SK-N-SH (cell line): ENCODE results near the gene PCDHGC5. TPM values are rescaled to one million over a fixed set of nuclear protein-coding genes. Genes with fewer than 3 reads are reported as not detected.
A peak's percentile ranks its signal among the peaks of the same experiment; 100 is the strongest.

Experiments used
- CTCF ChIA-PET: fragments of 300-600, 350-600 bp; formaldehyde crosslinking; extraction: SDS; loops from one replicate; lab custom pipeline; 2021; lab: Yijun Ruan, JAX
- POLR2A ChIA-PET: fragments of 350-600 bp; sonication (Branson Sonifier 250); formaldehyde crosslinking; extraction: SDS; loops from one replicate; lab custom pipeline; 2020; ENCODE audit warnings: antibody characterized with exemption, inconsistent platforms; lab: Yijun Ruan, JAX
- DNase-seq: peaks from one replicate; pipeline ENCODE4 v3.0.0; 2012
- H2AFZ ChIP-seq: fragments of 200-600 bp; sonication (generic); 2 replicates; pipeline ENCODE4 v1.8.1; 2016; ENCODE audit warnings: antibody characterized with exemption, mild to moderate bottlenecking, low read depth
- H3F3A ChIP-seq: fragments of 200-600 bp; sonication (generic); replicated peaks from 2 replicates; pipeline ENCODE3; 2016; ENCODE audit warnings: antibody characterized with exemption, mild to moderate bottlenecking; ENCODE audit not compliant: insufficient read depth
- H3K27ac ChIP-seq, 2 experiments: fragments of 200-500 bp in 1 of 2; fragments of 200-600 bp in 1 of 2; sonication (Bioruptor generic) in 1 of 2; sonication (generic), shearing (Covaris generic) in 1 of 2; 2 replicates each; pipeline versions ENCODE4 v1.5.1 to v1.6.1; 2014 to 2016; ENCODE audit warnings: low read depth in 2 of 2, inconsistent platforms in 1 of 2, low read length in 1 of 2, mild to moderate bottlenecking in 1 of 2, mixed read lengths in 1 of 2
- H3K27me3 ChIP-seq: fragments of 200-600 bp; sonication (generic), shearing (Covaris generic); 2 replicates; pipeline ENCODE4 v1.6.1; 2016; ENCODE audit warnings: mixed run types; ENCODE audit not compliant: insufficient read depth
- H3K36me3 ChIP-seq, 2 experiments: fragments of 200-500 bp in 1 of 2; fragments of 200-600 bp in 1 of 2; sonication (Bioruptor generic) in 1 of 2; sonication (generic) in 1 of 2; replicated peaks in 1 of 2; 2 replicates each; pipeline versions ENCODE3 to v1.5.1; 2014 to 2016; ENCODE audit warnings: low read length in 1 of 2, mild to moderate bottlenecking in 1 of 2; ENCODE audit not compliant: insufficient read depth in 2 of 2, control insufficient read depth in 1 of 2
- H3K4me1 ChIP-seq, 2 experiments: fragments of 200-500 bp in 1 of 2; fragments of 200-600 bp in 1 of 2; sonication (Bioruptor generic) in 1 of 2; sonication (generic), shearing (Covaris generic) in 1 of 2; 2 replicates each; pipeline versions ENCODE4 v1.5.1 to v1.6.1; 2014 to 2016; ENCODE audit warnings: low read depth in 1 of 2, low read length in 1 of 2, mixed run types in 1 of 2; ENCODE audit not compliant: insufficient read depth in 2 of 2, control insufficient read depth in 1 of 2
- H3K4me2 ChIP-seq: fragments of 200-600 bp; sonication (generic), shearing (Covaris generic); 2 replicates; pipeline ENCODE4 v1.6.1; 2017; ENCODE audit warnings: mixed run types
- H3K4me3 ChIP-seq, 2 experiments: fragments of 200-500 bp in 1 of 2; fragments of 200-600 bp in 1 of 2; sonication (Bioruptor generic) in 1 of 2; sonication (generic), shearing (Covaris generic) in 1 of 2; 2 replicates each; pipeline versions ENCODE4 v1.5.1 to v1.8.1; 2014 to 2016; ENCODE audit warnings: low read depth in 2 of 2, inconsistent platforms in 1 of 2, low read length in 1 of 2, mild to moderate bottlenecking in 1 of 2, mixed read lengths in 1 of 2, moderate library complexity in 1 of 2
- H3K79me2 ChIP-seq: fragments of 200-600 bp; sonication (generic); 2 replicates; pipeline ENCODE4 v1.8.1; 2017; ENCODE audit warnings: mild to moderate bottlenecking; ENCODE audit not compliant: insufficient read depth
- H3K9ac ChIP-seq: fragments of 200-600 bp; sonication (generic); 2 replicates; pipeline ENCODE4 v1.6.1; 2017; ENCODE audit warnings: mixed run types
- H3K9me2 ChIP-seq: fragments of 200-600 bp; sonication (generic); 2 replicates; pipeline ENCODE4 v1.6.1; 2017; ENCODE audit warnings: mixed run types
- H3K9me3 ChIP-seq: fragments of 200-600 bp; sonication (generic); 2 replicates; pipeline ENCODE4 v1.6.1; 2017; ENCODE audit warnings: mixed run types, mild to moderate bottlenecking, moderate library complexity
- H4K20me1 ChIP-seq: fragments of 200-600 bp; sonication (generic); 2 replicates; pipeline ENCODE4 v1.6.1; 2017; ENCODE audit warnings: mild to moderate bottlenecking, mixed run types; ENCODE audit not compliant: insufficient read depth
- ELF1 ChIP-seq: IDR thresholded peaks from 2 replicates; pipeline ENCODE4 v1.4.0; 2012
- EP300 ChIP-seq, 2 experiments: IDR thresholded peaks; 2 replicates each; pipeline versions ENCODE4 v1.4.0 to v1.6.1; 2012; ENCODE audit warnings: borderline replicate concordance in 1 of 2, low read depth in 1 of 2, low read length in 1 of 2
- EZH2phosphoT487 ChIP-seq: fragments of 200-600 bp; sonication (generic); IDR thresholded peaks from 2 replicates; pipeline ENCODE4 v1.6.1; 2017; ENCODE audit warnings: low read depth, mixed run types, mild to moderate bottlenecking, antibody characterized with exemption, moderate library complexity, borderline replicate concordance
- FOSL2 ChIP-seq: IDR thresholded peaks from 2 replicates; pipeline ENCODE4 v1.4.0; 2012; ENCODE audit warnings: low read depth, mild to moderate bottlenecking, moderate library complexity, borderline replicate concordance
- FOXM1 ChIP-seq: IDR thresholded peaks from 2 replicates; pipeline ENCODE4 v1.4.0; 2012; ENCODE audit warnings: low read depth, mild to moderate bottlenecking
- GABPA ChIP-seq: IDR thresholded peaks from 2 replicates; pipeline ENCODE4 v1.4.0; 2012; ENCODE audit warnings: low read depth, mild to moderate bottlenecking
- GATA2 ChIP-seq: sonication (generic); formaldehyde crosslinking; IDR thresholded peaks from 2 replicates; pipeline ENCODE4 v1.5.0; 2020; ENCODE audit warnings: mild to moderate bottlenecking, missing genetic modification reagents
- IRF3 ChIP-seq: fragments of 150-350 bp; IDR thresholded peaks from 2 replicates; pipeline ENCODE4 v1.6.1; 2016; ENCODE audit warnings: mild to moderate bottlenecking, low read depth, low read length
- JUND ChIP-seq: IDR thresholded peaks from 2 replicates; pipeline ENCODE4 v1.4.0; 2012
- MAX ChIP-seq: IDR thresholded peaks from 2 replicates; pipeline ENCODE4 v1.4.0; 2012; ENCODE audit warnings: low read depth
- MXI1 ChIP-seq: IDR thresholded peaks from 2 replicates; pipeline ENCODE4 v1.6.1; 2012; ENCODE audit warnings: mild to moderate bottlenecking, low read depth, low read length, improper control_type of control experiment
- PBX3 ChIP-seq: IDR thresholded peaks from 2 replicates; pipeline ENCODE4; 2012
- POLR2AphosphoS5 ChIP-seq: IDR thresholded peaks from 2 replicates; pipeline ENCODE4 v1.6.1; 2012; ENCODE audit warnings: low read depth, low read length
- REST ChIP-seq: IDR thresholded peaks from 2 replicates; pipeline ENCODE4 v1.6.1; 2012; ENCODE audit warnings: mild to moderate bottlenecking, low read depth, low read length, moderate library complexity
- RFX5 ChIP-seq: IDR thresholded peaks from 2 replicates; pipeline ENCODE4 v1.6.1; 2012; ENCODE audit warnings: mild to moderate bottlenecking, improper control_type of control experiment, low read length
- SIN3A ChIP-seq: IDR thresholded peaks from 2 replicates; pipeline ENCODE4 v1.6.1; 2012; ENCODE audit warnings: low read depth, mild to moderate bottlenecking, low read length, moderate library complexity, borderline replicate concordance
- SMC3 ChIP-seq: IDR thresholded peaks from 2 replicates; pipeline ENCODE4 v1.6.1; 2012; ENCODE audit warnings: low read depth, low read length, improper control_type of control experiment
- TAF1 ChIP-seq: IDR thresholded peaks from 2 replicates; pipeline ENCODE4 v1.6.1; 2012; ENCODE audit warnings: low read depth, mild to moderate bottlenecking, low read length, moderate library complexity, borderline replicate concordance
- TCF12 ChIP-seq: IDR thresholded peaks from 2 replicates; pipeline ENCODE4 v1.4.0; 2012
- USF1 ChIP-seq: IDR thresholded peaks from 2 replicates; pipeline ENCODE4 v1.4.0; 2012; ENCODE audit warnings: low read depth, borderline replicate concordance
- USF2 ChIP-seq: fragments of 150-350 bp; IDR thresholded peaks from 2 replicates; pipeline ENCODE4 v1.6.1; 2017; ENCODE audit warnings: antibody characterized with exemption, low read length, low read depth, borderline replicate concordance
- WGBS: methylation state at CpG from one replicate; pipeline ENCODE4 v1.1.6; 2017; ENCODE audit warnings: low lambda C conversion rate; 5-methylcytosine and 5-hydroxymethylcytosine counted together
- polyA plus RNA-seq, 3 experiments: library from polyadenylated mRNA; depleted of rRNA; stranded (reverse); fragments of >200 nt; gene quantifications; 2 replicates each; pipeline ENCODE4 v1.2.3, GENCODE V29; 2012

PCDHGC5 gene
- polyA plus RNA-seq (2012; rRNA removed): 1.9 and 2.0 TPM in 2 replicates
- polyA plus RNA-seq (2012; cell fraction: cytosol; rRNA removed): 0.99 and 1.3 TPM in 2 replicates
- polyA plus RNA-seq (2012; cell fraction: nucleus; rRNA removed): 7.5 and 8.1 TPM in 2 replicates

- Histone ChIP-seq H3K36me3 (peaks cover 16 to 61% of the 10 kb centered on the region in 2 experiments), H3F3A (peaks cover 9% of the 10 kb centered on the region), H3K27me3 (no peaks in the 10 kb centered on the region), H4K20me1 (peaks cover 35% of the 10 kb centered on the region; the same call in 1 of the 2 replicates), H2AFZ (no peak within 1 kb of the TSS), H3K9me3 (no peaks in the 10 kb centered on the region), H3K4me3 (peak within 1 kb of the TSS in 1 of 2 experiments; percentile 38; a peak in 2 of 4 replicates), H3K4me1 (peaks cover 28 to 35% of the 10 kb centered on the region in 2 experiments), H3K9me2 (no peaks in the 10 kb centered on the region), H3K9ac (no peak within 1 kb of the TSS; the same call in 1 of the 2 replicates), H3K4me2 (peak within 1 kb of the TSS; percentile 69), H3K79me2 (peaks cover 86% of the 10 kb centered on the region), H3K27ac (peak within 1 kb of the TSS; percentile 22 to 75; a peak in 3 of 4 replicates)
- POLR2A ChIA-PET: no interaction called here
- CTCF ChIA-PET: interaction anchor here (1.0 to 2.8 kb wide), 6 partner anchors 11 to 75 kb away, joined by 3 to 10 read pairs (median 4); no protein-coding TSS in a partner anchor
- no peak for DNase-seq
- 44% methylated on average over 14 of the region's 14 CpGs for WGBS
- TF ChIP-seq USF1 (no peak), TCF12 (0 out of 2 replicates have a peak, but pooled peaks have one; percentile 30), SIN3A (no peak; the same call in 1 of the 2 replicates), FOXM1 (no peak), POLR2AphosphoS5 (no peak), GATA2 (CRISPR knock-in tag) (no peak), MXI1 (no peak), GABPA (no peak), PBX3 (peak; percentile 49), JUND (peak; percentile 4; the same call in 1 of the 2 replicates), FOSL2 (no peak), TAF1 (no peak), ELF1 (no peak), EP300 (IDR thresholded peaks at IDR 0.05; ENCODE audit: borderline replicate concordance in 1 of 2, low read depth in 1 of 2, low read length in 1 of 2) (0 out of 4 replicates have a peak, but pooled peaks of 1 of the 2 experiments have one; percentile 14), EZH2phosphoT487 (no peak), MAX (peak; percentile 26; the same call in 1 of the 2 replicates), REST (no peak), SMC3 (no peak), USF2 (no peak), IRF3 (no peak), RFX5 (no peak)
Measured at GRCh38 chr5:141488591-141489561, at the start of gene PCDHGC5. PCDHGC5 (plus strand) TSS chr5:141489081; CDS start chr5:141489241, 160 bp downstream.
